ENCODE data around the gene TNIK.

The TNIK gene

GRCh38 chr3:171320750-171321558 lies 139.3 kb downstream of the TNIK start:
- Histone ChIP-seq H3F3A (ENCODE audit: control insufficient read depth, insufficient read depth) (no peaks in the 10 kb centered on the region), H3K79me2 (ENCODE audit: control insufficient read depth, low read length) (no peaks in the 10 kb centered on the region), H3K36me3 (ENCODE audit: control insufficient read depth, low read length) (no peaks in the 10 kb centered on the region), H3K4me1 (ENCODE audit: control insufficient read depth, low read length) (no peaks in the 10 kb centered on the region), H3K4me2 (ENCODE audit: low read length) (no peak overlapping the region), H3K9me3 (ENCODE audit: control insufficient read depth, insufficient read depth, low read length) (no peaks in the 10 kb centered on the region), H4K20me1 (ENCODE audit: control insufficient read depth, insufficient read depth, low read depth, low read length) (no peaks in the 10 kb centered on the region), H3K4me3 (ENCODE audit: low read length) (no peak overlapping the region), H3K9me2 (replicated peaks; ENCODE audit: control insufficient read depth, low read length) (no peaks in the 10 kb centered on the region), H3K27me3 (ENCODE audit: control insufficient read depth, low read length) (no peaks in the 10 kb centered on the region), H3K27ac (ENCODE audit: low read depth, low read length) (no peak overlapping the region)
- TF ChIP-seq CTCF (IDR thresholded peaks at IDR 0.05; ENCODE audit: low read depth, low read length, poor library complexity, severe bottlenecking) (no peak), EZH2phosphoT487 (IDR thresholded peaks at IDR 0.05; ENCODE audit: borderline replicate concordance, low read length) (no peak)

- H3K79me2 ChIP-seq (ENCODE audit: control insufficient read depth, low read length) = no peaks in the 10 kb centered on the region
- H3K36me3 ChIP-seq (ENCODE audit: control insufficient read depth, low read length) = no peaks in the 10 kb centered on the region
- no peak overlapping the region for H3K4me2 ChIP-seq (ENCODE audit: low read length)
- no peaks in the 10 kb centered on the region for H4K20me1 ChIP-seq (ENCODE audit: control insufficient read depth, insufficient read depth, low read depth, low read length)
- no peak overlapping the region for H3K27ac ChIP-seq (ENCODE audit: low read depth, low read length)
- H3K27me3 ChIP-seq (ENCODE audit: control insufficient read depth, low read length) = no peaks in the 10 kb centered on the region
- no peaks in the 10 kb centered on the region for H3K4me1 ChIP-seq (ENCODE audit: control insufficient read depth, low read length)
- H3F3A ChIP-seq (ENCODE audit: control insufficient read depth, insufficient read depth) = no peaks in the 10 kb centered on the region
- no peak for TF ChIP-seq EZH2phosphoT487 (IDR thresholded peaks at IDR 0.05; ENCODE audit: borderline replicate concordance, low read length)
- H3K9me3 ChIP-seq (ENCODE audit: control insufficient read depth, insufficient read depth, low read length) = no peaks in the 10 kb centered on the region
- no peak overlapping the region for H3K4me3 ChIP-seq (ENCODE audit: low read length)
- H3K9me2 ChIP-seq (replicated peaks; ENCODE audit: control insufficient read depth, low read length) = no peaks in the 10 kb centered on the region
Observed at GRCh38 chr3:171317171-171317570, 143.0 kb downstream of the TNIK start.

- no peak overlapping the region for H3K27ac ChIP-seq (ENCODE audit: low read depth, low read length)
- no peaks in the 10 kb centered on the region for H4K20me1 ChIP-seq (ENCODE audit: control insufficient read depth, insufficient read depth, low read depth, low read length)
- H3F3A ChIP-seq (ENCODE audit: control insufficient read depth, insufficient read depth) = no peaks in the 10 kb centered on the region
- H3K79me2 ChIP-seq (ENCODE audit: control insufficient read depth, low read length) = no peaks in the 10 kb centered on the region
- TF ChIP-seq EZH2phosphoT487 (IDR thresholded peaks at IDR 0.05; ENCODE audit: borderline replicate concordance, low read length) (no peak), CTCF (IDR thresholded peaks at IDR 0.05; ENCODE audit: low read depth, low read length, poor library complexity, severe bottlenecking) (no peak)
- no peaks in the 10 kb centered on the region for H3K9me3 ChIP-seq (ENCODE audit: control insufficient read depth, insufficient read depth, low read length)
- no peaks in the 10 kb centered on the region for H3K4me1 ChIP-seq (ENCODE audit: control insufficient read depth, low read length)
- no peaks in the 10 kb centered on the region for H3K9me2 ChIP-seq (replicated peaks; ENCODE audit: control insufficient read depth, low read length)
- H3K4me2 ChIP-seq (ENCODE audit: low read length) = no peak overlapping the region
- no peaks in the 10 kb centered on the region for H3K27me3 ChIP-seq (ENCODE audit: control insufficient read depth, low read length)
- no peak overlapping the region for H3K4me3 ChIP-seq (ENCODE audit: low read length)
- H3K36me3 ChIP-seq (ENCODE audit: control insufficient read depth, low read length) = no peaks in the 10 kb centered on the region
Observed at GRCh38 chr3:171315919-171316318, 144.3 kb downstream of the TNIK start.

- Histone ChIP-seq H3K36me3 (ENCODE audit: control insufficient read depth, low read length) (no peaks in the 10 kb centered on the region), H3K9me3 (ENCODE audit: control insufficient read depth, insufficient read depth, low read length) (no peaks in the 10 kb centered on the region), H3K9me2 (replicated peaks; ENCODE audit: control insufficient read depth, low read length) (no peaks in the 10 kb centered on the region), H3K4me1 (ENCODE audit: control insufficient read depth, low read length) (no peaks in the 10 kb centered on the region), H3K79me2 (ENCODE audit: control insufficient read depth, low read length) (no peaks in the 10 kb centered on the region), H3K27me3 (ENCODE audit: control insufficient read depth, low read length) (no peaks in the 10 kb centered on the region), H3K4me3 (ENCODE audit: low read length) (no peak overlapping the region), H3K27ac (ENCODE audit: low read depth, low read length) (no peak overlapping the region), H3F3A (ENCODE audit: control insufficient read depth, insufficient read depth) (no peaks in the 10 kb centered on the region), H3K4me2 (ENCODE audit: low read length) (no peak overlapping the region), H4K20me1 (ENCODE audit: control insufficient read depth, insufficient read depth, low read depth, low read length) (no peaks in the 10 kb centered on the region)
- TF ChIP-seq CTCF (IDR thresholded peaks at IDR 0.05; ENCODE audit: low read depth, low read length, poor library complexity, severe bottlenecking) (no peak), EZH2phosphoT487 (IDR thresholded peaks at IDR 0.05; ENCODE audit: borderline replicate concordance, low read length) (no peak)
Observed at GRCh38 chr3:171315101-171315500, 145.1 kb downstream of the TNIK start.

Data from DOHH2 (cell line).